Hepatic stellate cell (primary cell): ENCODE results near the gene FAM184A.
A peak's percentile ranks its signal among the peaks of the same experiment; 100 is the strongest.
"Not testable (repeated sequence)": the region's sequence is repeated elsewhere in the genome, so short reads cannot be mapped to it uniquely, and the experiment has no call there.

Experiments
- DNase-seq: peaks from one replicate; pipeline ENCODE4 v3.0.0; 2011; ENCODE audit warnings: low spot score

FAM184A gene, protein sequence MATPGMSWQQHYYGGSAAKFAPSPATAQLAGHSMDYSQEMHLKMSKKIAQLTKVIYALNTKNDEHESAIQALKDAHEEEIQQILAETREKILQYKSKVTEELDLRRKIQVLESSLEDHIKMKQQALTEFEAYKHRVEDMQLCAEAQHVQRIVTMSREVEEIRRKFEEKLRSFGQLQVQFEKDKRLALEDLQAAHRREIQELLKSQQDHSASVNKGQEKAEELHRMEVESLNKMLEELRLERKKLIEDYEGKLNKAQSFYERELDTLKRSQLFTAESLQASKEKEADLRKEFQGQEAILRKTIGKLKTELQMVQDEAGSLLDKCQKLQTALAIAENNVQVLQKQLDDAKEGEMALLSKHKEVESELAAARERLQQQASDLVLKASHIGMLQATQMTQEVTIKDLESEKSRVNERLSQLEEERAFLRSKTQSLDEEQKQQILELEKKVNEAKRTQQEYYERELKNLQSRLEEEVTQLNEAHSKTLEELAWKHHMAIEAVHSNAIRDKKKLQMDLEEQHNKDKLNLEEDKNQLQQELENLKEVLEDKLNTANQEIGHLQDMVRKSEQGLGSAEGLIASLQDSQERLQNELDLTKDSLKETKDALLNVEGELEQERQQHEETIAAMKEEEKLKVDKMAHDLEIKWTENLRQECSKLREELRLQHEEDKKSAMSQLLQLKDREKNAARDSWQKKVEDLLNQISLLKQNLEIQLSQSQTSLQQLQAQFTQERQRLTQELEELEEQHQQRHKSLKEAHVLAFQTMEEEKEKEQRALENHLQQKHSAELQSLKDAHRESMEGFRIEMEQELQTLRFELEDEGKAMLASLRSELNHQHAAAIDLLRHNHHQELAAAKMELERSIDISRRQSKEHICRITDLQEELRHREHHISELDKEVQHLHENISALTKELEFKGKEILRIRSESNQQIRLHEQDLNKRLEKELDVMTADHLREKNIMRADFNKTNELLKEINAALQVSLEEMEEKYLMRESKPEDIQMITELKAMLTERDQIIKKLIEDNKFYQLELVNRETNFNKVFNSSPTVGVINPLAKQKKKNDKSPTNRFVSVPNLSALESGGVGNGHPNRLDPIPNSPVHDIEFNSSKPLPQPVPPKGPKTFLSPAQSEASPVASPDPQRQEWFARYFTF

GRCh38 chr6:119078376-119079282, at the start of gene FAM184A:
FAM184A (minus strand) TSS chr6:119078664; CDS start chr6:119078299, 365 bp downstream.
- DNase-seq = peak; percentile 53

DNA sequence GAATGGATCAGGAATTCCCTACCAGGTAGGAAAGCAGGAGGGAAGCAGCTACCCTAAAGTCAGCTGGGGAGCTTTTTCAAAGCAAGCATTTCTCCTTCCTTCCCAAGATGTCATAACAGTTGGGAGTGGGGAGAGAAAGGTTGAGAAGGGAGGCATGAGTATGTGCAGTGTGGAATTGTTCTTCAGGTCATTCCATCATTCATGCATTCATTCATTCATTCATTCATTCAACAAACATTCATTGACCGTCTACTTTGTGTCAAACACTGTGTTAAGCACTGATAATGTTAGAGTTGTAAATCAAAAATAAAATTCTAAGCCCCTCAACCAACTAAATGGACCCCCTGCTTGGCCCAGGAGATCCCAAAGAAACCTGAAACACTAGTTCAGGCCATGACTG, 49.2 kb upstream of the FAM184A start:
- no peak for DNase-seq

GRCh38 chr6:119126826-119127225, 48.4 kb upstream of the FAM184A start:
- no peak for DNase-seq

GRCh38 chr6:119126140-119126539, 47.7 kb upstream of the FAM184A start:
- no peak for DNase-seq

DNA sequence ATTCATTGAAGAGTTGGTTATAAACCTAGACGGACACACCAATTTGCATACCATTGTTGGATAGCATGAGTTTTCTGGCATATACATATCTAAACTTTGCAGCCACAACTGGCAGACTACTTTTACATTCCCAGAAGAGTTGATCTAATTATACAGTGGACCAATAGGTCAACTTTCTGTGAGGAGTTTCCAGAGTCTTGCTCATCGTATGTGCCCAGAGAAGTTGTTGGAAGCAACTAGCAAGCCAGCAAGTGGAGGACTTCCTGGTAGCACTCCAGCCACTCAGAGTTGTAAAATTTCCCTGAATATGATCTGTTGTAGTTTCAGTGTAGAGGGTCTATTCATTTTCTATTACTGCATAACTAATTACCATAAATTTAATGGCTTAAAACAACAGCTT, 47.1 kb upstream of the FAM184A start:
- no peak for DNase-seq

DNA sequence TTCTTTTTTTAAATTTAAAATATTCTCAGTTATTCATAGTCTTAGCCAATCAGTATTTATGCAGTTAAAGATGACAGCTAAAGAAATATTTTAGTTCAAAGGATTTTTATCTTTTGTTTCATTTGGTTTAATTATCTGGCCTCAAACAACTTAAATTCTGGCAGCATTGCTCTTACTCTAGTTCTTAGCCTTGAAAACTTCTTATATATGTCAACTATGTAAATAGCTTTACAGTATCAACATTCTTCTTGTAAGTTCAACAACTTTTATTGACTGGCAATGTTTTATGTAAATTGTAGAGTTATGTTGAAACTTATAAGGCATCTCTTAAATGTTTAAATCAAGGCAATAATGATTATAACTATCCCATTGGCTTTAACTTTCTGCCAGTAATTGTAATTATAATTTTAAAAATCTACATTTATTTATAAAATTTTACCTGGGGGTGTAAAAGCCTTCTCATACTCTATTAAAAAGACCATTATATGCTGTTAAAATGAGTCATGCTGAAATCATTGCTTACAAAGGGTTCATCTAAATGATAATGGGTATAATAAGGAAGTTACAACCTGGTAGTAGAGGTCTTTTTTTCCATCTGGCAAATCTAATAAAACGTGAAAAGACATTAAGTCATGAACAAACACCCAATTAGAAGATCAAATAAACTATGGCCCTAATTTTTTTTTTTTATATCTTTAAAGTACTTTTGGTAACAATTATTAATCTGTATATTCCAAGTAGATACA, 45.8 kb upstream of the FAM184A start:
- no peak for DNase-seq

- no peak for DNase-seq
Observed at GRCh38 chr6:119122336-119122735, 43.9 kb upstream of the FAM184A start.

- DNase-seq = no peak
Observed at GRCh38 chr6:119121367-119121766, 42.9 kb upstream of the FAM184A start.

DNA sequence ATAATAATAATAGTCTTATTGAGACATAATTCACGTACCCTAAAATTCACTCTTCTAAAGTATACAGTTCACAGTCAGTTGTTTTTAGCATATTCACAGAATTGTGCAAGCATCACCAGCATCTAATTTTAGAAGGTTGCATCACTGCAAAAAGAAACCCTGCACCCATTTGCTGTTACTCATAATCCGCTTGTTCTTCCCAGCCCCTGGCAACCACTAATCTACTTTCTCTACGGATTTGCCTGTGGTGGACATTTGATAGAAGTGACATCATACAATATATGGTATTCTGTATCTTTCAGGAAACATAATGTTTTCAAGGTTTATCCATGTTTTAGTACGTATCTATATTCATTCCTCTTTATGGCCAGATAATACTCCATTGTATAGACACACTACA, 41.5 kb upstream of the FAM184A start:
- DNase-seq = peak; percentile 44

DNA sequence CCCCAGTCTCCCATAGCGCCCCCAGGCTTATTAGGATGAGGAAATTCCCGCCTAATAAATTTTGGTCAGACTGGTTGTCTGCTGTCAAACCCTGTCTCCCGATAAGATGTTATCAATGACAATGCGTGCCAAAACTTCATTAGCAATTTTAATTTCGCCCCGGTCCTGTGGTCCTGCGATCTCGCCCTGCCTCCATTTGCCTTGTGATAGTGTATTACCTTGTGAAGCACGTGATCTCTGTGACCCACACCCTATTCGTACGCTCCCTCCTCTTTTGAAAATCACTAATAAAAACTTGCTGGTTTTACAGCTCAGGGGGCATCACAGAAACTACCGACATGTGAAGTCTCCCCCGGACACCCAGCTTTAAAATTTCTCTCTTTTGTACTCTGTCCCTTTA, 40.6 kb upstream of the FAM184A start:
- DNase-seq = not testable (repeated sequence)

- no peak for DNase-seq
Observed at GRCh38 chr6:119116712-119117281, 38.3 kb upstream of the FAM184A start.

- DNase-seq = no peak
Observed at GRCh38 chr6:119113961-119114360, 35.5 kb upstream of the FAM184A start.

GRCh38 chr6:119112812-119113530, 34.5 kb upstream of the FAM184A start:
- DNase-seq = no peak

GRCh38 chr6:119110601-119111548, 32.4 kb upstream of the FAM184A start:
- peak; percentile 30 for DNase-seq

DNA sequence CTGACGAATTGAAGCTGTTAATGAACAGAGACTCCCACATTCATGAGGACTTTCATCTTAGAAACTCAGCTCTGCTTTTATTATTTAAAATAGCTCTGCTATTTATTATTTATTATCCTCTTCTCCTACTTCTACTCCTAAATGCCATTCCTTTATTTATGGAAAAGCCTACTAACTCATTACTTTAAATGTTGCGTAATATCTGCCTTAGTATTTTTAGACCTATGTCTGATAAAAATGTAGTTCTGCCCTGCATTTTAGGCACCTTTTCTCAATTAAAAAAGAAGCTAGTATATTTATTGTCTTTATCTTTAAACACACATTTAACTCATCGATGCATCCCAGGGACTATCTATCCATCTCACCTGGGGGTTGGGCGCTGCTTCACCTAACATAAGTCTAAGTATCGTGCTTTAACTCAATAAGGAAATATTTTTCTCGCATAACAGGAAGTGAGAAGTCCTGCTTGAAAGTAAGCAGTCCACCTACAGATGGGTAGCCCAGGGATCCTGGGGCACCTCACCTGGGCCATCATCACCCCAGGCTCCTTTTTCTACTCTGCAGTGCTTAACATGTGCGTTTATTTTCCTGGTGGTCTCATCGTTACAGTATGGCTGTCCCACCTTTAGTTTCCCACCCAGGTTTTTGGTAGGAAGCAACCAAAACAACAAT, 31.3 kb upstream of the FAM184A start:
- DNase-seq = no peak

DNA sequence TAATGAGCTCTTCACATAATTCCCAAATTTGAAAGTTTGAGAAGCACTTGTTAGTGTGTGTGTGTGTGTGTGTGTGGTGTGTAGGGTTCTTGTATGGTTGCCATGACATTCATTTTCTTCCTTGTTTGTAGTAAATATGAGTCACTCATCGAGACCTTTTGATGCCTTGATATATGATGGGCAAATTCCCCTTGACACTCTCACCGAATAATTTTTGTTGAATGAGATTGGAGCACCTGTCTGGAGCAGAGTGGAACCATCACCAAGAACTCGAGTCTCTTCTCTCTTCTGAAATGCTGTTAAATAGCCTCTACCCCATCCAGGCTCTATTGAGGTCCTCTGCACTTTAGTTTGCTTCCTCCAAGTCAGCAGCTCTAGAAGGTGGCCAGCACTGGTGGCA, 29.6 kb upstream of the FAM184A start:
- DNase-seq = no peak

GRCh38 chr6:119105282-119105681, 26.8 kb upstream of the FAM184A start:
- DNase-seq = no peak

DNA sequence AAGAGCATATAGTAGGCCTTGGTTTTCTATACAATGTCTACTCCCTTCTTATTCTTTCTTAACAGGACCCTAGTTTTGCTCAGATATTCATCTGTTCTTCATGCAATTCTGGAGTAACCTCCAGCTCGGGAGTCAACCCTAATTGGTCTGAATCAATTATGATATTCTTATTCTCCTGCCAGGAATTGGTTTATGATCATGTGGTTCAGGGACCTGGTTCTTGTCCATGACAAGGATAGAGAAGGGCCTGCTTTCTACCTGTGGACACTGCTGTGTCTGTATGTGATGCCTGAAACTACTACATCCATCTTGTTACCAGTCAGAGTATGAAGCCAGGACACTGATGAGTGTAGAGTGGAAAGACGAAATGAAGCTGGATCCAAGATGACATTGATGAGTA, 24.4 kb upstream of the FAM184A start:
- no peak for DNase-seq
